BJ (cell line): ENCODE data around the gene MYO15B. TPM values are rescaled to one million over a fixed set of nuclear protein-coding genes. Genes with fewer than 3 reads are reported as not detected.
"Not testable (repeated sequence)": the region's sequence is repeated elsewhere in the genome, so short reads cannot be mapped to it uniquely, and the experiment has no call there.

ENCODE experiments used
- CTCF ChIA-PET: fragments of 350-600 bp; formaldehyde crosslinking; extraction: SDS; loops from one replicate; lab custom pipeline; 2021; ENCODE audit warnings: antibody characterized with exemption, inconsistent platforms; lab: Yijun Ruan, JAX
- POLR2A ChIA-PET: fragments of 300-600 bp; sonication (Branson Sonifier 250); formaldehyde crosslinking; extraction: SDS; loops from one replicate; lab custom pipeline; 2021; ENCODE audit warnings: antibody characterized with exemption; lab: Charles Lee
- DNase-seq: peaks from one replicate; pipeline ENCODE4 v3.0.0-alpha.2; 2011; ENCODE audit warnings: low read depth
- H3K27me3 ChIP-seq: 2 replicates; pipeline ENCODE4 v1.6.0; 2011; ENCODE audit warnings: low read length; ENCODE audit not compliant: control insufficient read depth, insufficient read depth
- H3K36me3 ChIP-seq: 2 replicates; pipeline ENCODE4 v1.5.1; 2011; ENCODE audit warnings: low read length; ENCODE audit not compliant: control insufficient read depth, insufficient read depth
- H3K4me3 ChIP-seq: 2 replicates; pipeline ENCODE4 v1.5.1; 2011; ENCODE audit warnings: low read depth, mild to moderate bottlenecking, control low read depth, low read length
- CTCF ChIP-seq: IDR thresholded peaks from 2 replicates; pipeline ENCODE4 v1.5.1; 2011; ENCODE audit warnings: low read depth, mild to moderate bottlenecking, control low read depth, inconsistent platforms, low read length, moderate library complexity; ENCODE audit not compliant: insufficient read depth
- polyA plus RNA-seq: library from polyadenylated mRNA; depleted of rRNA; stranded (reverse); fragments of >200 nt; gene quantifications from 2 replicates; pipeline ENCODE4 v1.2.3, GENCODE V29; 2011

MYO15B gene
- polyA plus RNA-seq, 1 experiment: 1.3 TPM

- ChIA-PET CTCF (interaction anchor here (1.5 to 3.0 kb wide), 4 partner anchors 9 to 161 kb away, joined by 4 to 22 read pairs (median 6); partner anchors contain the start of gene SMIM5), POLR2A (no interaction called here)
- Histone ChIP-seq H3K27me3 (peaks cover 12% of the 10 kb centered on the region), H3K4me3 (no peak overlapping the region), H3K36me3 (no peaks in the 10 kb centered on the region)
- no peak for DNase-seq
- TF ChIP-seq CTCF: no peak
These were observed 4.2 kb downstream of the MYO15B start for GRCh38 chr17:75591722-75592302.

- TF ChIP-seq CTCF: no peak
- no peak for DNase-seq
- Histone ChIP-seq H3K27me3 (peaks cover 11% of the 10 kb centered on the region), H3K36me3 (no peaks in the 10 kb centered on the region), H3K4me3 (no peak overlapping the region)
- CTCF ChIA-PET: interaction anchor here (0.9 to 2.0 kb wide), 3 partner anchors 27 to 83 kb away, joined by 3 to 8 read pairs (median 4); partner anchors contain the start of gene SMIM5
- POLR2A ChIA-PET: no interaction called here
These were observed 4.9 kb downstream of the MYO15B start for GRCh38 chr17:75592348-75593020.

- CTCF ChIA-PET: interaction anchor here (0.6 to 2.0 kb wide), 4 partner anchors 9 to 39 kb away, joined by 3 to 8 read pairs (median 3); partner anchors contain the start of gene SMIM5
- DNase-seq, H3K36me3 ChIP-seq, POLR2A ChIA-PET, H3K4me3 ChIP-seq, H3K27me3 ChIP-seq: not testable (repeated sequence)
These were observed 5.8 kb downstream of the MYO15B start for GRCh38 chr17:75593430-75593829.

GRCh38 chr17:75594499-75595283 is 7.1 kb downstream of the MYO15B start:
- Histone ChIP-seq H3K4me3 (no peak overlapping the region), H3K36me3 (no peaks in the 10 kb centered on the region), H3K27me3 (0 out of 2 replicates have a peak, but pooled peaks cover 1% of the 10 kb centered on the region)
- TF ChIP-seq CTCF: no peak
- ChIA-PET POLR2A (no interaction called here), CTCF (interaction anchor here (1.4 to 2.0 kb wide), 2 partner anchors 60 to 155 kb away, joined by 3 to 4 read pairs; no protein-coding TSS in a partner anchor)
- DNase-seq: no peak

GRCh38 chr17:75595284-75595919 is 7.8 kb downstream of the MYO15B start:
- POLR2A ChIA-PET: no interaction called here

More at GRCh38 chr17:75595284-75595919, 7.8 kb downstream of the MYO15B start:
- Histone ChIP-seq H3K27me3 (0 out of 2 replicates have a peak, but pooled peaks cover 1% of the 10 kb centered on the region), H3K36me3 (no peaks in the 10 kb centered on the region), H3K4me3 (no peak overlapping the region)
- no peak for DNase-seq
- TF ChIP-seq CTCF: no peak
- CTCF ChIA-PET: interaction anchor here (1.4 to 2.0 kb wide), 2 partner anchors 59 to 154 kb away, joined by 3 to 4 read pairs; no protein-coding TSS in a partner anchor
